DOHH2 (cell line): ENCODE data around the gene LRRN3.

Source experiments
- EZH2phosphoT487 ChIP-seq: fragments of 200-600 bp; sonication (generic); IDR thresholded peaks from 2 replicates; pipeline ENCODE4 v1.6.1; 2017; ENCODE audit warnings: borderline replicate concordance, mild to moderate bottlenecking, antibody characterized with exemption, low read length, moderate library complexity, mixed read lengths
- TF ChIP-seq, protein P1 (sequence below): fragments of 200-600 bp; sonication (generic); IDR thresholded peaks from one replicate; pipeline ENCODE4 v1.5.1; 2014; ENCODE audit warnings: antibody characterized with exemption, mild to moderate bottlenecking, low read depth, low read length; ENCODE audit not compliant: poor library complexity, severe bottlenecking

DNA sequence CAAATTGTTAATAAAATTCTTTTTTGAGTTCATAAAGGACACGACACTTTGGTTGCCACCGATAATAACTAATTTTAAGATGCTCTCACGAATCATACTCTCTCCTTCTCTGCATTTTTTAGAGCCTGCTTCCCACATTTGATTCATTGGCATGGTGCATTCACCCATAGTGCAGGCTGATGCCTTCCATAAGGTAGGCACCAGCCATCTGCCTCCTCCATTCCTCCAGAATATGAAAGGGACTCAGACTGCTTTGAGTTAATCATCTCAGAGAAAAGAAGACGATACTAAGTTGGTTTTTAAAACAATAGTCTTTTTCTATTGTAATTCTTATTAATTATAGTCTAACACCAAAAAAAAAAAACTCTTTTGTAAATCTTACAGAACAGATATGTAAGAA is 33.9 kb upstream of the LRRN3 start:
- TF ChIP-seq, protein P1, sequence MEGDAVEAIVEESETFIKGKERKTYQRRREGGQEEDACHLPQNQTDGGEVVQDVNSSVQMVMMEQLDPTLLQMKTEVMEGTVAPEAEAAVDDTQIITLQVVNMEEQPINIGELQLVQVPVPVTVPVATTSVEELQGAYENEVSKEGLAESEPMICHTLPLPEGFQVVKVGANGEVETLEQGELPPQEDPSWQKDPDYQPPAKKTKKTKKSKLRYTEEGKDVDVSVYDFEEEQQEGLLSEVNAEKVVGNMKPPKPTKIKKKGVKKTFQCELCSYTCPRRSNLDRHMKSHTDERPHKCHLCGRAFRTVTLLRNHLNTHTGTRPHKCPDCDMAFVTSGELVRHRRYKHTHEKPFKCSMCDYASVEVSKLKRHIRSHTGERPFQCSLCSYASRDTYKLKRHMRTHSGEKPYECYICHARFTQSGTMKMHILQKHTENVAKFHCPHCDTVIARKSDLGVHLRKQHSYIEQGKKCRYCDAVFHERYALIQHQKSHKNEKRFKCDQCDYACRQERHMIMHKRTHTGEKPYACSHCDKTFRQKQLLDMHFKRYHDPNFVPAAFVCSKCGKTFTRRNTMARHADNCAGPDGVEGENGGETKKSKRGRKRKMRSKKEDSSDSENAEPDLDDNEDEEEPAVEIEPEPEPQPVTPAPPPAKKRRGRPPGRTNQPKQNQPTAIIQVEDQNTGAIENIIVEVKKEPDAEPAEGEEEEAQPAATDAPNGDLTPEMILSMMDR, result no peak
- TF ChIP-seq EZH2phosphoT487, result no peak
